ENCODE measurements around the gene GRIK3.

- TF ChIP-seq, protein P1, sequence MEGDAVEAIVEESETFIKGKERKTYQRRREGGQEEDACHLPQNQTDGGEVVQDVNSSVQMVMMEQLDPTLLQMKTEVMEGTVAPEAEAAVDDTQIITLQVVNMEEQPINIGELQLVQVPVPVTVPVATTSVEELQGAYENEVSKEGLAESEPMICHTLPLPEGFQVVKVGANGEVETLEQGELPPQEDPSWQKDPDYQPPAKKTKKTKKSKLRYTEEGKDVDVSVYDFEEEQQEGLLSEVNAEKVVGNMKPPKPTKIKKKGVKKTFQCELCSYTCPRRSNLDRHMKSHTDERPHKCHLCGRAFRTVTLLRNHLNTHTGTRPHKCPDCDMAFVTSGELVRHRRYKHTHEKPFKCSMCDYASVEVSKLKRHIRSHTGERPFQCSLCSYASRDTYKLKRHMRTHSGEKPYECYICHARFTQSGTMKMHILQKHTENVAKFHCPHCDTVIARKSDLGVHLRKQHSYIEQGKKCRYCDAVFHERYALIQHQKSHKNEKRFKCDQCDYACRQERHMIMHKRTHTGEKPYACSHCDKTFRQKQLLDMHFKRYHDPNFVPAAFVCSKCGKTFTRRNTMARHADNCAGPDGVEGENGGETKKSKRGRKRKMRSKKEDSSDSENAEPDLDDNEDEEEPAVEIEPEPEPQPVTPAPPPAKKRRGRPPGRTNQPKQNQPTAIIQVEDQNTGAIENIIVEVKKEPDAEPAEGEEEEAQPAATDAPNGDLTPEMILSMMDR (IDR thresholded peaks at IDR 0.05): no peak
- no peak for TF ChIP-seq POLR2A (IDR thresholded peaks at IDR 0.05)
These were observed 40.0 kb downstream of the GRIK3 start for GRCh38 chr1:36994294-36994693.
